Osteoblast (primary cell): Measurements from ENCODE around the gene PAGE1. TPM values are rescaled to one million over a fixed set of nuclear protein-coding genes. Genes with fewer than 3 reads are reported as not detected.

Experiments
- DNase-seq: peaks from one replicate; pipeline ENCODE4 v3.0.0; 2011; ENCODE audit warnings: low spot score, mixed read lengths; ENCODE audit not compliant: insufficient read length; ENCODE audit errors: missing footprints
- H2AFZ ChIP-seq: 2 replicates; pipeline ENCODE4 v1.6.0; 2011; ENCODE audit warnings: mild to moderate bottlenecking, low read length
- H3K27ac ChIP-seq: 2 replicates; pipeline ENCODE4 v1.5.1; 2011; ENCODE audit warnings: mild to moderate bottlenecking, low read depth, low read length, moderate library complexity
- H3K27me3 ChIP-seq: 2 replicates; pipeline ENCODE4 v1.6.0; 2012; ENCODE audit warnings: mild to moderate bottlenecking, control low read depth, inconsistent platforms, low read length, moderate library complexity; ENCODE audit not compliant: insufficient read depth
- H3K36me3 ChIP-seq: 2 replicates; pipeline ENCODE4 v1.5.1; 2011; ENCODE audit warnings: mild to moderate bottlenecking, low read length, control low read depth, moderate library complexity; ENCODE audit not compliant: insufficient read depth
- H3K4me1 ChIP-seq: 2 replicates; pipeline ENCODE4 v1.5.1; 2011; ENCODE audit warnings: mild to moderate bottlenecking, low read length, control low read depth, moderate library complexity; ENCODE audit not compliant: insufficient read depth
- H3K4me2 ChIP-seq: 2 replicates; pipeline ENCODE4 v1.6.0; 2011; ENCODE audit warnings: mild to moderate bottlenecking, low read length; ENCODE audit not compliant: insufficient read depth
- H3K4me3 ChIP-seq: fragments of 200-600 bp; sonication (generic); 3 replicates; pipeline ENCODE4 v1.5.1; 2012; ENCODE audit warnings: mild to moderate bottlenecking, low read length, inconsistent platforms; ENCODE audit not compliant: insufficient read depth
- H3K79me2 ChIP-seq: 2 replicates; pipeline ENCODE4 v1.6.0; 2012; ENCODE audit warnings: mild to moderate bottlenecking, low read length, control low read depth, inconsistent platforms; ENCODE audit not compliant: insufficient read depth
- H3K9me3 ChIP-seq: 2 replicates; pipeline ENCODE4 v1.5.1; 2011; ENCODE audit warnings: low read depth, low read length, control low read depth
- H4K20me1 ChIP-seq: 2 replicates; pipeline ENCODE4 v1.6.0; 2012; ENCODE audit warnings: mild to moderate bottlenecking, low read length, control low read depth; ENCODE audit not compliant: insufficient read depth
- CTCF ChIP-seq: IDR thresholded peaks from 2 replicates; pipeline ENCODE4 v1.5.1; 2011; ENCODE audit warnings: mild to moderate bottlenecking, low read depth, low read length, moderate library complexity; ENCODE audit errors: extremely low read depth
- total RNA-seq: library from RNA; depleted of rRNA; stranded (reverse); fragments of >200 nt; gene quantifications from 2 replicates; pipeline ENCODE4 v1.2.3, GENCODE V29; 2012

The PAGE1 gene
- total RNA-seq, 1 donor, result not detected

- Histone ChIP-seq H3K27ac (no peak overlapping the region), H3K4me2 (no peak overlapping the region), H3K27me3 (no peaks in the 10 kb centered on the region), H3K36me3 (no peaks in the 10 kb centered on the region), H4K20me1 (no peaks in the 10 kb centered on the region), H3K4me1 (no peaks in the 10 kb centered on the region), H3K79me2 (no peaks in the 10 kb centered on the region), H3K9me3 (no peaks in the 10 kb centered on the region), H2AFZ (no peak overlapping the region), H3K4me3 (no peak overlapping the region)
- no peak for DNase-seq
- TF ChIP-seq CTCF, result no peak
Observed at GRCh38 chrX:49710744-49711319, 15.0 kb upstream of the PAGE1 start.

- H3K36me3 ChIP-seq, result no peaks in the 10 kb centered on the region
- no peak overlapping the region for H3K4me2 ChIP-seq
- H3K4me1 ChIP-seq, result no peaks in the 10 kb centered on the region
- DNase-seq, result no peak
- no peaks in the 10 kb centered on the region for H3K79me2 ChIP-seq
- no peak overlapping the region for H2AFZ ChIP-seq
- no peaks in the 10 kb centered on the region for H3K9me3 ChIP-seq
- no peak overlapping the region for H3K27ac ChIP-seq
- H3K27me3 ChIP-seq, result no peaks in the 10 kb centered on the region
- H4K20me1 ChIP-seq, result no peaks in the 10 kb centered on the region
- TF ChIP-seq CTCF, result no peak
- no peak overlapping the region for H3K4me3 ChIP-seq
Observed at GRCh38 chrX:49704691-49705404, 9.1 kb upstream of the PAGE1 start.

- no peak for TF ChIP-seq CTCF
- H3K36me3 ChIP-seq, result no peaks in the 10 kb centered on the region
- H3K4me2 ChIP-seq, result no peak overlapping the region
- DNase-seq, result no peak
- H3K27ac ChIP-seq, result no peak overlapping the region
- H3K4me1 ChIP-seq, result no peaks in the 10 kb centered on the region
- H3K9me3 ChIP-seq, result no peaks in the 10 kb centered on the region
- no peaks in the 10 kb centered on the region for H3K27me3 ChIP-seq
- H3K4me3 ChIP-seq, result no peak overlapping the region
- no peak overlapping the region for H2AFZ ChIP-seq
- no peaks in the 10 kb centered on the region for H3K79me2 ChIP-seq
- H4K20me1 ChIP-seq, result no peaks in the 10 kb centered on the region
Observed at GRCh38 chrX:49701933-49702332, 6.1 kb upstream of the PAGE1 start.

GRCh38 chrX:49701323-49701722 lies 5.5 kb upstream of the PAGE1 start:
- DNase-seq, result no peak
- H3K36me3 ChIP-seq, result no peaks in the 10 kb centered on the region
- no peaks in the 10 kb centered on the region for H4K20me1 ChIP-seq
- no peaks in the 10 kb centered on the region for H3K27me3 ChIP-seq
- H3K4me1 ChIP-seq, result no peaks in the 10 kb centered on the region
- H3K4me2 ChIP-seq, result no peak overlapping the region
- no peak overlapping the region for H3K27ac ChIP-seq
- no peak overlapping the region for H2AFZ ChIP-seq
- no peak for TF ChIP-seq CTCF
- H3K79me2 ChIP-seq, result no peaks in the 10 kb centered on the region
- H3K9me3 ChIP-seq, result no peaks in the 10 kb centered on the region
- no peak overlapping the region for H3K4me3 ChIP-seq
